Astrocyte (in vitro differentiated cells and primary cell): Measurements from ENCODE around the gene ZNF835.

Experiments
- CTCF ChIP-seq: IDR thresholded peaks from 2 replicates; pipeline ENCODE4 v1.5.1; 2011; ENCODE audit warnings: low read depth, mild to moderate bottlenecking, inconsistent platforms, low read length, moderate library complexity; ENCODE audit not compliant: insufficient read depth
- EZH2 ChIP-seq: IDR thresholded peaks from 2 replicates; pipeline ENCODE4 v1.6.1; 2012; ENCODE audit warnings: mild to moderate bottlenecking, low read length, inconsistent platforms; ENCODE audit not compliant: insufficient read depth

GRCh38 chr19:56687031-56687430 is 15.5 kb upstream of the ZNF835 start:
- TF ChIP-seq CTCF (no peak), EZH2 (no peak)
